H1 (cell line): ENCODE results near the gene METTL8.

Source experiments
- CEBPB ChIP-seq: IDR thresholded peaks from 2 replicates; pipeline ENCODE4 v1.6.1; 2012; ENCODE audit warnings: low read depth, low read length
- CTCF ChIP-seq, 3 experiments: IDR thresholded peaks; 1 replicate in 2 of 3; 2 replicates in 1 of 3; pipeline versions ENCODE4 v1.5.1 to v1.6.1; 2011; ENCODE audit warnings: low read length in 3 of 3, mild to moderate bottlenecking in 3 of 3, inconsistent platforms in 2 of 3, low read depth in 1 of 3, moderate library complexity in 1 of 3; ENCODE audit not compliant: insufficient read depth in 1 of 3; ENCODE audit errors: control extremely low read depth in 1 of 3
- EZH2 ChIP-seq: fragments of 200-600 bp; sonication (generic); IDR thresholded peaks from 2 replicates; pipeline ENCODE4 v1.7.1; 2012; ENCODE audit warnings: low read depth, mild to moderate bottlenecking, moderate library complexity, low read length, inconsistent platforms; ENCODE audit not compliant: severe bottlenecking
- HDAC6 ChIP-seq: IDR thresholded peaks from one replicate; pipeline ENCODE4 v1.7.1; 2012; ENCODE audit warnings: low read depth, mild to moderate bottlenecking, inconsistent platforms, low read length, moderate library complexity
- JUND ChIP-seq: IDR thresholded peaks from 2 replicates; pipeline ENCODE4 v1.6.1; 2011; ENCODE audit warnings: mild to moderate bottlenecking, improper control_type of control experiment, low read length
- POLR2AphosphoS5 ChIP-seq: IDR thresholded peaks from 2 replicates; pipeline ENCODE4 v1.6.1; 2011; ENCODE audit warnings: low read depth, low read length
- SP1 ChIP-seq: IDR thresholded peaks from 2 replicates; pipeline ENCODE4 v1.6.1; 2011; ENCODE audit warnings: low read depth, low read length
- TAF7 ChIP-seq: optimal IDR thresholded peaks from 2 replicates; pipeline ENCODE3; 2011; ENCODE audit warnings: low read depth, mild to moderate bottlenecking, inconsistent platforms, low read length, moderate library complexity, borderline replicate concordance
- TEAD4 ChIP-seq: IDR thresholded peaks from 2 replicates; pipeline ENCODE4 v1.6.1; 2012; ENCODE audit warnings: low read depth, low read length, inconsistent platforms, mixed read lengths
- YY1 ChIP-seq: IDR thresholded peaks from 2 replicates; pipeline ENCODE4 v1.6.1; 2011; ENCODE audit warnings: low read depth, mild to moderate bottlenecking, low read length
- TF ChIP-seq, protein P1 (sequence below): IDR thresholded peaks from 2 replicates; pipeline ENCODE4 v1.6.1; 2012; ENCODE audit warnings: low read length, inconsistent platforms

GRCh38 chr2:171452773-171453172, 19.0 kb upstream of the METTL8 start:
- no peak for TF ChIP-seq HDAC6
- TF ChIP-seq POLR2AphosphoS5, result no peak
- TF ChIP-seq CEBPB, result no peak
- no peak for TF ChIP-seq SP1
- no peak for TF ChIP-seq JUND
- no peak for TF ChIP-seq CTCF (IDR thresholded peaks at IDR 0.05; ENCODE audit: control extremely low read depth in 1 of 3, insufficient read depth in 1 of 3, low read depth in 1 of 3, low read length in 3 of 3)
- no peak for TF ChIP-seq TAF7
- TF ChIP-seq, protein P1, sequence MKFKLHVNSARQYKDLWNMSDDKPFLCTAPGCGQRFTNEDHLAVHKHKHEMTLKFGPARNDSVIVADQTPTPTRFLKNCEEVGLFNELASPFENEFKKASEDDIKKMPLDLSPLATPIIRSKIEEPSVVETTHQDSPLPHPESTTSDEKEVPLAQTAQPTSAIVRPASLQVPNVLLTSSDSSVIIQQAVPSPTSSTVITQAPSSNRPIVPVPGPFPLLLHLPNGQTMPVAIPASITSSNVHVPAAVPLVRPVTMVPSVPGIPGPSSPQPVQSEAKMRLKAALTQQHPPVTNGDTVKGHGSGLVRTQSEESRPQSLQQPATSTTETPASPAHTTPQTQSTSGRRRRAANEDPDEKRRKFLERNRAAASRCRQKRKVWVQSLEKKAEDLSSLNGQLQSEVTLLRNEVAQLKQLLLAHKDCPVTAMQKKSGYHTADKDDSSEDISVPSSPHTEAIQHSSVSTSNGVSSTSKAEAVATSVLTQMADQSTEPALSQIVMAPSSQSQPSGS, result no peak
- TF ChIP-seq TEAD4, result no peak
- TF ChIP-seq YY1, result no peak
- TF ChIP-seq EZH2, result no peak
